ENCODE data around the gene NAALAD2. TPM values are rescaled to one million over a fixed set of nuclear protein-coding genes. Genes with fewer than 3 reads are reported as not detected.

NAALAD2 gene
- 2.0 and 2.5 TPM in 2 replicates for total RNA-seq

DNA sequence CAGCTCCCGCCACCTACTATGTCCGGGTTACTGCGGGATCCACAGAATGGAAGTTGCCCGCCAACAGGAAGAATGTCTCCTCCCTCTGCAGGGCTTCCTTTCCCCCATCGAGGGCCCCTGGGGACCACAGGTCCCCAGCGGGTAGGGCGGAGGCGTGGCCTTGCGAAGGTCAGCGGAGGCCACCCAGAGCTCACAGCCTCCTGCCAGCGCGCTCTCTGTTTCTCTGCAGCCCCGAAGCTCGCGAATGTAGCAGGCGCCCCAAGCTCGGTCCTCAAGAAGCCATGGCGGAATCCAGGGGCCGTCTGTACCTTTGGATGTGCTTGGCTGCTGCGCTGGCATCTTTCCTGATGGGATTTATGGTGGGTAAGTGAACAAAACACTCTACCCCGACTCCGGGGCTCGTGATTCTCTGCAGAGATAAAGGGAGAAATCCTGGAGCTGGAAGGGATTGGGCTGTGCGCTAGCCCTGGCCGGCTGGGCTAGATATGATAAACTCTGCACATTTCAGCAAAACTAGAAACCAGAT is at the start of gene NAALAD2:
Gene NAALAD2 (plus strand): TSS at position 186 of the 526 bp plus-strand sequence. CDS start 96 bp downstream, at position 282.

DNA sequence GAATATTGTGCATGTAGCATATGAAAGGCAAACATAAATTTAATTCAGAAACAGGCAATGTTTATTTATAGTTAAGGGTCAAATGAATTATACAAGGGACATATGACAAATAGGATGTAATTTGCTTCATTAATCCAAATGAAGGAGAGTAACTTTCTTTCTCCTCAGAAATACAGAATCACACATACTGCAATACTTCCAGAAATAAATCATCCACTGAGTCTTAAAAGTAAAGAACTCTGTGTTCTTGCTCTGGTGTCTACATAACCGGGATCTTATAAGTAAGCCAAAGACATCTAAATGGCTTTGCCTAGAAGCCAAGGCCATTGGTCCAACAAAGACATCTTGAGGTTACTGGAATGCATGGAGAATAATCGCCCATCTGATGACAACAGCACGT is 48.8 kb upstream of the NAALAD2 start, which contains the start of gene UBTFL1:
Gene UBTFL1 (plus strand): TSS at position 301 of the 400 bp plus-strand sequence. CDS start 0 bp downstream, at position 301.

DNA sequence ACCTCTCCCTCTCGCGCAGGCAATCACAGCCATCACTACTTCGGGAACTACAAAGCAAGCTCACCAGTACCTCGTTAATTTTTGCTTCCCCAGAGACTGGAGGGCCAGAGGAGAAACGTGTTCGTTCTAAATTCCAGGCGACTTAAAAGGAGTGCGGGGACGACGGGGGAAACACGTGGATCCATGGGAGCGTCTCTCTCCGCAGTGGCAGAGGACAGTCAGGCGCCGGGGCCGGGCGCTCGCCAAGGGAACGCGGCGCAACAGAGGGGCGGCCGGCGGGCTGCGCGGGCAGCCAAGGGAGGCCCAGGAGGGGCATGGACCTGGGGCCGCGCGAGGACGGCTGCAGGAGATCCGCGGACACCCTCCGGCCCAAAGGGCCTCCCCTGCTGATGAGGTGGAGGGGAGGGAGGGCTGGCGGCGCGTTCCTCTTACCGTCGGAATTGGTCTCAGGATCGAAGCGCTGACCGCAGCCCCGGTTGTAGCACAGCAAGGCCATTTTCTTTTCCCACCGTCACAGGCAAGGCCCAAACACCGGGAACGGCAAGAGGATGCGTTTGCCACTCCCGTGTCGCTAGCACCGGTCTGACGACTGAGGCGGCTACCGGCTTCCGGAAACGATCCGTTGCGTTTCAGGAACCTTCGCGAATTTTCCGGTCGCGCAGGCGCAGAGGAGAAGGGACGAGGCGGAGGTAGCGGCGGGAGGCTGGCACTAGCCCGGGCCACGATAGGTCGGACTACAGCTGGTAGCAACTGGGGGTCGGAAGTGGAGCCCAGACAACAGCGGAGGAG is 88.2 kb downstream of the NAALAD2 start, which contains the start of gene CHORDC1:
Gene CHORDC1 (minus strand): TSS at position 591 of the 789 bp plus-strand sequence. CDS start 95 bp downstream, at position 496.

Other genes with a start within 250 kb of the NAALAD2 start
- gene TRIM49D1, start 212.4 kb upstream of the NAALAD2 start, total RNA-seq = not detected in 2 replicates
- gene TRIM49D2, start 210.6 kb upstream of the NAALAD2 start, total RNA-seq = not detected in 2 replicates
- not detected in 2 replicates for gene TRIM64, start 168.6 kb upstream of the NAALAD2 start, total RNA-seq
- not detected in 2 replicates for gene TRIM49C, start 103.6 kb upstream of the NAALAD2 start, total RNA-seq
- gene UBTFL1, start 48.7 kb upstream of the NAALAD2 start, total RNA-seq = not detected in 2 replicates
- 29.6 and 37.4 TPM in 2 replicates for gene CHORDC1, start 88.4 kb downstream of the NAALAD2 start, total RNA-seq

Data from smooth muscle cell of trachea (primary cell).